ENCODE results near the gene TRPV5. TPM values are rescaled to one million over a fixed set of nuclear protein-coding genes. Genes with fewer than 3 reads are reported as not detected.

TRPV5 gene
- total and polyA plus RNA-seq, 8 donors, result not detected

DNA sequence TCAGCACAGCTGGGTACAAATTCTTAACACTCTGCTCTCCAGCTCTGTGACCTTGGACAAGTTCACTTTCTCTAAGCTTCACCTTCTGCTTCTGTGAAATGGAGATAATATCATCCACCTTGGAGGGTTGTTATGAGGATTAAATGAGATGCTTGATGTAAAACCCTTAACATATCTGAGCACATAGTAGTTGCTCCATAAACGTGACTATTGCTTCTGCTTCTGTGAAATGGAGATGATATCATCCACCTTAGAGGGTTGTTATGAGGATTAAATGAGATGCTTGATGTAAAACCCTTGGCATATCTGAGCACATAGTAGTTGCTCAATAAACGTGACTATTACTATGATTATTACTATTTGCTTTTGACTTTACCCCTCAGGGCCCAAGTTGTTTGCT lies 64.1 kb downstream of the TRPV5 start:
- H3K4me1 ChIP-seq, result no peaks in the 10 kb centered on the region
- no peaks in the 10 kb centered on the region for H3K9me3 ChIP-seq
- intact Hi-C loops (cut with DNase I; ENCODE audit: low total_unique reads), result no loop called here
- H3K27ac ChIP-seq, result no peak overlapping the region
- WGBS, 5 donors, result 79 to 93% (median 85%) methylated on average over 2 of the region's 2 CpGs
- no peak overlapping the region for H3K4me3 ChIP-seq
- TF ChIP-seq POLR2AphosphoS5 (IDR thresholded peaks at IDR 0.05) (no peak), POLR2A (IDR thresholded peaks at IDR 0.05) (no peak), EP300 (IDR thresholded peaks at IDR 0.05) (no peak)
- TF ChIP-seq, protein P1, sequence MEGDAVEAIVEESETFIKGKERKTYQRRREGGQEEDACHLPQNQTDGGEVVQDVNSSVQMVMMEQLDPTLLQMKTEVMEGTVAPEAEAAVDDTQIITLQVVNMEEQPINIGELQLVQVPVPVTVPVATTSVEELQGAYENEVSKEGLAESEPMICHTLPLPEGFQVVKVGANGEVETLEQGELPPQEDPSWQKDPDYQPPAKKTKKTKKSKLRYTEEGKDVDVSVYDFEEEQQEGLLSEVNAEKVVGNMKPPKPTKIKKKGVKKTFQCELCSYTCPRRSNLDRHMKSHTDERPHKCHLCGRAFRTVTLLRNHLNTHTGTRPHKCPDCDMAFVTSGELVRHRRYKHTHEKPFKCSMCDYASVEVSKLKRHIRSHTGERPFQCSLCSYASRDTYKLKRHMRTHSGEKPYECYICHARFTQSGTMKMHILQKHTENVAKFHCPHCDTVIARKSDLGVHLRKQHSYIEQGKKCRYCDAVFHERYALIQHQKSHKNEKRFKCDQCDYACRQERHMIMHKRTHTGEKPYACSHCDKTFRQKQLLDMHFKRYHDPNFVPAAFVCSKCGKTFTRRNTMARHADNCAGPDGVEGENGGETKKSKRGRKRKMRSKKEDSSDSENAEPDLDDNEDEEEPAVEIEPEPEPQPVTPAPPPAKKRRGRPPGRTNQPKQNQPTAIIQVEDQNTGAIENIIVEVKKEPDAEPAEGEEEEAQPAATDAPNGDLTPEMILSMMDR (IDR thresholded peaks at IDR 0.05), result no peak
- H3K36me3 ChIP-seq, result peaks cover 0 to 41% (median 28%) of the 10 kb centered on the region in 4 donors
- H3K27me3 ChIP-seq, result no peaks in the 10 kb centered on the region
- DNase-seq, result no peak

DNA sequence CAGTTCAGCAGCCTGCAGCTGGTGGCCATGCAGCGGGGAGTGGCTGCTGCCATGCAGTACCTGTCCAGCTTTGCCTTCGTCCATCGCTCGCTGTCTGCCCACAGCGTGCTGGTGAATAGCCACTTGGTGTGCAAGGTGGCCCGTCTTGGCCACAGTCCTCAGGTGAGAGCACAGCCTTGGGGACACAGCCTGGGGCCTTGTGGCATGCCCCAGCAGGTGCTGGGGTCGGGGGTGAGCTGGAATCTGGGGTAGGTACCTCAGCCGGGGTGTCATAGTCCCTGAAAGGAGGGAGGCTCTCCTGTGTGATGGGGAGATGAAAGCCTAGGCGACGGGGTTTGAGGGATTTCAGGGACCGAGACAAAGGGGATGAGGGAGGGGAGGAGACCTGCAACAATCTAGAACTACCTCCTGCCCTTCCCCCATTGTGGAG lies 64.5 kb downstream of the TRPV5 start:
- no peaks in the 10 kb centered on the region for H3K4me1 ChIP-seq
- H3K27ac ChIP-seq, result no peak overlapping the region
- DNase-seq, result no peak
- intact Hi-C loops (cut with DNase I; ENCODE audit: low total_unique reads), result no loop called here
- H3K9me3 ChIP-seq, result no peaks in the 10 kb centered on the region
- H3K27me3 ChIP-seq, result no peaks in the 10 kb centered on the region
- no peak for TF ChIP-seq EP300 (IDR thresholded peaks at IDR 0.05)
- WGBS, 5 donors, result 90 to 95% (median 93%) methylated on average over 11 of the region's 11 CpGs
- H3K4me3 ChIP-seq, result no peak overlapping the region
- peaks cover 0 to 45% (median 33%) of the 10 kb centered on the region in 4 donors for H3K36me3 ChIP-seq

GRCh38 chr7:142868188-142868985 lies 65.2 kb downstream of the TRPV5 start:
- Histone ChIP-seq H3K9me3 (no peaks in the 10 kb centered on the region), H3K36me3 (peaks cover 0 to 51% (median 38%) of the 10 kb centered on the region in 4 donors), H3K27me3 (no peaks in the 10 kb centered on the region), H3K27ac (no peak overlapping the region), H3K4me3 (no peak overlapping the region), H3K4me1 (no peaks in the 10 kb centered on the region)
- TF ChIP-seq, protein P1 (IDR thresholded peaks at IDR 0.05), result no peak
- TF ChIP-seq POLR2A (IDR thresholded peaks at IDR 0.05) (no peak), EP300 (IDR thresholded peaks at IDR 0.05) (no peak), POLR2AphosphoS5 (IDR thresholded peaks at IDR 0.05) (no peak)
- 69 to 78% (median 76%) methylated on average over 24 to 31 of the region's 31 CpGs for WGBS, 5 donors
- DNase-seq, result no peak
- intact Hi-C loops (cut with DNase I; ENCODE audit: low total_unique reads), result no loop called here

DNA sequence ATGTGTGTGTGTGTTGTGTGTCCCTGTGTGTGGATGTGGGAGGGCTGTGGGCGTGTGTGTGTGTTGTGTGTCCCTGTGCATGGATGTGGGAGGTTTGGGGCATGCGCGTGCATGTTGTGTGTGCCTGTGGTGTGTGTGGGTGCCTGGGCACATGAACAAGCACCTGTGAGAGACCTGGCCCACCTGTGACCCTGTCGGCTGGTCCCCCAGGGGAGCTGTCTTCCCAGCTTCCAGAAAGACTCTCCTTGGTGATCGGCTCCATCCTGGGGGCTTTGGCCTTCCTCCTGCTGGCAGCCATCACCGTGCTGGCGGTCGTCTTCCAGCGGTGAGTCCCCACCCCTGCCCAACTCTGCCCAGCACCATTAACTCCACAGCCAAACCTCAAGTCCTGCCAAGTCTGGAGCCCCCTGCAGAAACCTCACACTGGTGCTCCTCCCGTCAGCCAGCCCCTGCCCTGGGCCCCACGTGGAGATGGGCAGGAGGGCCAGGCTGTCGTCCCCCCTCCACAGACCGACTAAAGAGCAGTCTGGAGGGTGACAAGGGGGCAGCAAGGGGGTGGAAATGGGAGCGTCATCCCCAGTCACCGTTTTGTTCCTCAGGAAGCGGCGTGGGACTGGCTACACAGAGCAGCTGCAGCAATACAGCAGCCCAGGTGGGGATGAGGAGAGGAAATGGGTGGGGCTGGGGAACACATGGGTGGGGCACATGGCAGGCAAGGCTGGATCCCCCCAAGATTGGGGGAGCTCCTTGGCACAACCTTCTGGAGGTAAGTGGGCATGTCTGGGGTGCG lies 66.0 kb downstream of the TRPV5 start:
- H3K27ac ChIP-seq, result no peak overlapping the region
- peaks cover 4 to 58% (median 45%) of the 10 kb centered on the region in 4 donors for H3K36me3 ChIP-seq
- TF ChIP-seq, protein P1 (IDR thresholded peaks at IDR 0.05), result no peak
- TF ChIP-seq POLR2AphosphoS5 (IDR thresholded peaks at IDR 0.05) (no peak), EP300 (IDR thresholded peaks at IDR 0.05) (no peak), POLR2A (IDR thresholded peaks at IDR 0.05) (no peak)
- no peak overlapping the region for H3K4me3 ChIP-seq
- intact Hi-C loops (cut with DNase I; ENCODE audit: low total_unique reads), result no loop called here
- 78 to 84% (median 82%) methylated on average over 15 to 18 of the region's 18 CpGs for WGBS, 5 donors
- H3K9me3 ChIP-seq, result no peaks in the 10 kb centered on the region
- DNase-seq, result no peak
- H3K27me3 ChIP-seq, result no peaks in the 10 kb centered on the region
- no peaks in the 10 kb centered on the region for H3K4me1 ChIP-seq
